Endodermal cell (in vitro differentiated cells): Measurements from ENCODE around the gene ID4. TPM values are rescaled to one million over a fixed set of nuclear protein-coding genes. Genes with fewer than 3 reads are reported as not detected.

Experiments
- DNase-seq: peaks from one replicate; pipeline ENCODE4 v3.0.0-alpha.2; 2017
- H3K27ac ChIP-seq: 2 replicates; pipeline ENCODE4 v1.5.1; 2013; ENCODE audit warnings: mild to moderate bottlenecking, low read depth, low read length, moderate library complexity
- H3K27me3 ChIP-seq: 2 replicates; pipeline ENCODE4 v1.6.1; 2013; ENCODE audit warnings: mild to moderate bottlenecking, low read length, moderate library complexity; ENCODE audit not compliant: insufficient read depth, control insufficient read depth, poor library complexity, severe bottlenecking
- H3K36me3 ChIP-seq: 2 replicates; pipeline ENCODE4 v1.7.0; 2013; ENCODE audit warnings: mild to moderate bottlenecking, low read length, moderate library complexity; ENCODE audit not compliant: control insufficient read depth, insufficient read depth
- H3K4me1 ChIP-seq: one replicate; pipeline ENCODE4 v1.7.0; 2013; ENCODE audit warnings: low read length; ENCODE audit not compliant: control insufficient read depth, insufficient read depth
- H3K4me3 ChIP-seq: 2 replicates; pipeline ENCODE4 v1.5.1; 2013; ENCODE audit warnings: mild to moderate bottlenecking, low read length, moderate library complexity
- H3K9ac ChIP-seq: 2 replicates; pipeline ENCODE4 v1.6.1; 2013; ENCODE audit warnings: mild to moderate bottlenecking, low read length, moderate library complexity; ENCODE audit not compliant: poor library complexity, severe bottlenecking; ENCODE audit errors: extremely low read depth
- H3K9me3 ChIP-seq: 2 replicates; pipeline ENCODE4 v1.6.1; 2013; ENCODE audit warnings: mild to moderate bottlenecking, low read length, moderate library complexity; ENCODE audit not compliant: control insufficient read depth
- H3K27ac Mint-ChIP-seq: 2 replicates; pipeline ENCODE4 v1.8.0; 2020; ENCODE audit warnings: mixed read lengths
- H3K27me3 Mint-ChIP-seq: 2 replicates; pipeline ENCODE4 v1.8.0; 2021; ENCODE audit warnings: mild to moderate bottlenecking, mixed read lengths; ENCODE audit not compliant: insufficient read depth
- H3K36me3 Mint-ChIP-seq: 2 replicates; pipeline ENCODE4 v1.8.0; 2020; ENCODE audit warnings: low read depth, mixed read lengths
- H3K4me1 Mint-ChIP-seq: 2 replicates; pipeline ENCODE4 v1.8.0; 2020; ENCODE audit warnings: mixed read lengths
- H3K4me3 Mint-ChIP-seq: 2 replicates; pipeline ENCODE4 v1.8.0; 2020; ENCODE audit warnings: mild to moderate bottlenecking, moderate library complexity, mixed read lengths
- H3K9me3 Mint-ChIP-seq: 2 replicates; pipeline ENCODE4 v1.8.0; 2020; ENCODE audit warnings: mild to moderate bottlenecking, mixed read lengths
- CTCF ChIP-seq: fragments of 200-600 bp; sonication (generic); conservative IDR thresholded peaks from 2 replicates; pipeline ENCODE4 v1.5.0; 2021; ENCODE audit warnings: antibody characterized with exemption, mild to moderate bottlenecking
- WGBS, 2 experiments: methylation state at CpG; one replicate each; pipeline versions ENCODE4 v1.1.5 to v1.1.7; 2013; ENCODE audit warnings: missing lambda C conversion rate in 2 of 2, mixed read lengths in 1 of 2; ENCODE audit not compliant: insufficient coverage in 1 of 2, insufficient read length in 1 of 2; 5-methylcytosine and 5-hydroxymethylcytosine counted together
- long read RNA-seq, 4 experiments: library from polyadenylated mRNA in 2 of 4; library from RNA in 1 of 4; library from capped mRNA in 1 of 4; stranded (forward) in 3 of 4; unstranded in 1 of 4; transcript quantifications; one replicate each; pipeline ENCODE4 v2.0.0, GENCODE V29; 2020 to 2021; ENCODE audit warnings: inconsistent platforms in 1 of 4
- polyA plus RNA-seq, 2 experiments: library from polyadenylated mRNA; stranded (reverse); fragments of 50-300 nt; gene quantifications; one replicate each; pipeline ENCODE4 v1.2.3, GENCODE V29; 2013
- total RNA-seq, 2 donors: library from RNA; stranded (reverse); fragmentation: NEBNext Ultra II Directional in 1 of 2; extraction: Animal tissue kit (Norgen Biotek cat#: 25700) in 1 of 2; gene quantifications; 2 replicates in 1 of 2; 3 replicates in 1 of 2; pipeline ENCODE4 v1.2.1, GENCODE V29; 2021

The ID4 gene
- 10 to 100 TPM; 38.5 to 39.3 TPM for total RNA-seq
- polyA plus RNA-seq (2013, experiment 1 of 2) = 63.6 TPM
- polyA plus RNA-seq (2013, experiment 2 of 2) = 50.1 TPM
- long read RNA-seq, experiment 1, transcript ID4-201 (3 exons, 2,344 nt) = major isoform, 14 of 17 reads
- long read RNA-seq, experiment 1, partial matches to known transcripts = 3 of 17 reads
- long read RNA-seq, experiment 1, other reads (novel, unspliced or antisense) = 0 of 17 reads
- long read RNA-seq, experiment 2, transcript ID4-201 (3 exons, 2,344 nt) = major isoform, 84 of 92 reads
- long read RNA-seq, experiment 2, partial matches to known transcripts = 0 of 92 reads
- long read RNA-seq, experiment 2, other reads (novel, unspliced or antisense) = 8 of 92 reads
- long read RNA-seq, experiment 3, partial matches to known transcripts = 2 of 11 reads
- long read RNA-seq, experiment 3, other reads (novel, unspliced or antisense) = 5 of 11 reads
- long read RNA-seq, experiment 4, partial matches to known transcripts = 6 of 7 reads
- long read RNA-seq, experiment 4, other reads (novel, unspliced or antisense) = 1 of 7 reads

GRCh38 chr6:19836799-19837510 is at the start of gene ID4:
Gene ID4 (plus strand): TSS chr6:19837370. CDS start chr6:19837755, 385 bp downstream.
- Histone ChIP-seq H3K4me1 (peaks cover 14% of the 10 kb centered on the region), H3K27ac (peak within 1 kb of the TSS; percentile 82), H3K9ac (peak within 1 kb of the TSS; percentile 68), H3K4me3 (peak within 1 kb of the TSS; percentile 90), H3K27me3 (peaks cover 20% of the 10 kb centered on the region), H3K9me3 (no peaks in the 10 kb centered on the region), H3K36me3 (no peaks in the 10 kb centered on the region)
- H3K4me3 Mint-ChIP-seq = peak within 1 kb of the TSS; percentile 78
- peaks cover 23% of the 10 kb centered on the region for H3K27me3 Mint-ChIP-seq
- peak; percentile 99 for DNase-seq
- 0 to 1% methylated on average over 23 to 69 of the region's 71 CpGs for WGBS, 2 experiments
- H3K9me3 Mint-ChIP-seq = no peaks in the 10 kb centered on the region
- no peak for TF ChIP-seq CTCF
- peaks cover 17% of the 10 kb centered on the region for H3K36me3 Mint-ChIP-seq
- H3K4me1 Mint-ChIP-seq = peaks cover 22% of the 10 kb centered on the region
- peak within 1 kb of the TSS; percentile 95 for H3K27ac Mint-ChIP-seq

GRCh38 chr6:19788686-19789085 is 48.5 kb upstream of the ID4 start:
- Mint-ChIP-seq H3K27me3 (no peaks in the 10 kb centered on the region), H3K36me3 (no peaks in the 10 kb centered on the region), H3K9me3 (no peaks in the 10 kb centered on the region), H3K4me3 (no peak overlapping the region), H3K27ac (no peak overlapping the region), H3K4me1 (peaks cover 5% of the 10 kb centered on the region)
- H3K9ac ChIP-seq = no peak overlapping the region
- no peaks in the 10 kb centered on the region for H3K36me3 ChIP-seq
- TF ChIP-seq CTCF = no peak
- H3K9me3 ChIP-seq = no peaks in the 10 kb centered on the region
- no peak overlapping the region for H3K4me3 ChIP-seq
- H3K27ac ChIP-seq = no peak overlapping the region
- no peaks in the 10 kb centered on the region for H3K27me3 ChIP-seq
- no peak for DNase-seq
- WGBS, 2 experiments = no CpG with 5 or more reads among the region's 1 CpG
- H3K4me1 ChIP-seq = no peaks in the 10 kb centered on the region

- H3K4me1 ChIP-seq = no peaks in the 10 kb centered on the region
- no peak for TF ChIP-seq CTCF
- H3K27me3 Mint-ChIP-seq = no peaks in the 10 kb centered on the region
- no peak overlapping the region for H3K9ac ChIP-seq
- H3K4me3 ChIP-seq = no peak overlapping the region
- DNase-seq = no peak
- no peaks in the 10 kb centered on the region for H3K9me3 Mint-ChIP-seq
- peaks cover 5% of the 10 kb centered on the region for H3K4me1 Mint-ChIP-seq
- no peaks in the 10 kb centered on the region for H3K36me3 ChIP-seq
- 73 to 76% methylated on average over 3 to 6 of the region's 6 CpGs for WGBS, 2 experiments
- H3K36me3 Mint-ChIP-seq = no peaks in the 10 kb centered on the region
- H3K27ac ChIP-seq = no peak overlapping the region
- no peaks in the 10 kb centered on the region for H3K27me3 ChIP-seq
- no peaks in the 10 kb centered on the region for H3K9me3 ChIP-seq
- H3K27ac Mint-ChIP-seq = no peak overlapping the region
- no peak overlapping the region for H3K4me3 Mint-ChIP-seq
Measured at GRCh38 chr6:19789100-19789803, 47.9 kb upstream of the ID4 start.
